ENCODE data around the gene MYZAP.
A peak's percentile ranks its signal among the peaks of the same experiment; 100 is the strongest.

The MYZAP gene

DNA sequence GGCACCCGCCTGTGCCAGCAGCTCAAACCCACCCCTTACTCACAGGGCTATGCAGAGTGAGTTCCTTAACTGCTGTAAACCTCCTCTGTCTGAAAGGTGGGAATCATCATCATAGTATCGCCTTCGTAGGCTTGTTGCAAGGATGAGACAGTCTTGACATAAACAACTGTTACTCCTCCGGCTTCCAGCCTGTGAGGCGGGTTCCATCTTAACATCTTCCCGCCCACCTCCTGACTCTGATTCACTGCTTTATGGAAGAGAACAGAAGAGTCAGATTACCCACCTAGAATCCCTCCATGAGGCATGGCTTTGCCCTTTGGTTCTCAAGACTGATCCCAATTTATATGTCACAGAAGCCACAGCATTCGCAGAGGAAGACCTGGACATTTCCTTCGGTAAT is 136.7 kb downstream of the MYZAP start:
- no peak for DNase-seq
- intact Hi-C loops (cut with DNase I) = no loop called here

DNA sequence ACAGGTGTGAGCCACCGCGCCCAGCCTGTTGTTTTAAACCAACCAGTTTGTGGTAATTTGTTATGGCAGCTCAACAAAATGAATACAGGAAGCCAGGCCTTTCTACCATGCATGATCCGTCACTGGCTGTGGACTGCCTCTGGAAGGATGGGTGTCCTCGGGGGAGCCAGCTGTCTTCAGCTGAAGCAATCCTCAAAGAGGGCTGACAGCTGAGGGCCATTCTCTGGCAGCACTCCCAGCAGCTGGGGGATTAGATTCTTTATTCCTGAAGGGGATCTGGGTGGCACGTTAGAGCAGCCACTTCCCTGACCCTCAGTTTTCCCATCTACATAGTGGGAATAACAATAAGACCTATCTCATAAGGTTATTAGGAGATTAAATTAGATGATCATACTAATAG is 139.2 kb downstream of the MYZAP start:
- DNase-seq = no peak
- intact Hi-C loops (cut with DNase I) = no loop called here

DNA sequence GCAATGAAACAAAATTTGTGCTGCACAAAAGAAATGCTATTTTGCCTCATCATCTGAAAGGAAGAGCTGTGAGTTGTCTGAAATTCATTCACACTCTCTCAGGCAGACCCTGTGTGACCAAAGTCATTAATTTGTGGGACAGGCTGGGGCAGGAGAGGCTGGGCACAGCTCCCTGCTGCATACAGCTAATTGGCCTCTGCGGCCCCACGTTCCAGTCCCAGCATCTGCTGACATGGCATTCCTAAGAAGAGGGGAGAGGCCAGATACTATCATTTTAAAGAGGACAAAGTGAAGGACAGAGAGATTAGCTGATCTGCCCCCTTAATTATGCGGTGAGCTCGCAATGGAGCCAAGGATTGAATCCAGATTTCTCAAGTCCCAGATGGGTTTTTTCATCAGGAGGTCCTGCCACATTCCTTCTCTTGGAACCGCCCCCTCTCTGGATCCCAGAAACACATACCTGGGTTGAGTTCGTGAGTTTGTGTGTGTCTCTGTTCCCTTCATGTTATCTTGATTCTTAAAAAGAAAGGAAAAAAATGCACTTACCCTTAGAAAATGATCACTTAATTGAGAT is 139.9 kb downstream of the MYZAP start:
- DNase-seq = no peak
- intact Hi-C loops (cut with DNase I) = no loop called here

DNA sequence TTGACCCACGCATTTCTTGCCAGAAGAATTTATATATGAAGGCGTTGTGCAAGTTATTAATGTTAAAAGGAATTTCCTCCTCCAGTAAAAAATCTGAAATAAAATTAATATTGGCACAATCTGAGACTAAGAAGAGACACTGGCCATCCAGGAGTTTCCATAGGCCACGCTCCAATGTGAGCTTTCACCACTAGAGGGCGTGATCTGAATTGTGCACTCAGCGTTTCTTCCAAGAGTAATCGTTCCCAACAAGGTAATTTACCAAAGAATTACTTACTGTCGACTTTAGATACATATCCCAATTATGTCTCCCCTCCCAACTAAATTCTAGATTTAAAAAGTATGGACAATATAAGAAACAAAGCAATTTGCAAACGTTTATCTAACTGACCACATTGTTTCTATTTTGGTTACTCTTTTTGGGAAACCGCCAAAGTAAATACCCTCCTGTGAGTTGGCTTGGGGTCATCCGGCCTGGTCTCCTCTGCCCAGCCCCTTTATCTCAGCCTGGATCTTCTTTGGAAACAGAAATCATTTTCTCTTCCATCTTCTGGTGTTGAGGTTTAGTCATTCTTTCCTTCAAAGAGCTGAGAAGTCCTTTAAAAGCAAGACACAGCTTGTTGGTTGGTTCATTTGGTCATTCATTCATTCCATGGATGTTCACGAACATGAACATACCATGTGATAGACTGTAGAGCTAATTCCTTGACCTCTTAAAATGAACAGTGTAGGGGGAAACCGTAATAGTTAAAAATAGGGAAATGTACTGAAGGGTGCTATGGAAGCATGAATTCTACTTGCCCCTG is 141.0 kb downstream of the MYZAP start:
- DNase-seq = peak in 5 of 10 donors; percentile 40 to 87 (median 65)
- intact Hi-C loops (cut with DNase I) = no loop called here

DNA sequence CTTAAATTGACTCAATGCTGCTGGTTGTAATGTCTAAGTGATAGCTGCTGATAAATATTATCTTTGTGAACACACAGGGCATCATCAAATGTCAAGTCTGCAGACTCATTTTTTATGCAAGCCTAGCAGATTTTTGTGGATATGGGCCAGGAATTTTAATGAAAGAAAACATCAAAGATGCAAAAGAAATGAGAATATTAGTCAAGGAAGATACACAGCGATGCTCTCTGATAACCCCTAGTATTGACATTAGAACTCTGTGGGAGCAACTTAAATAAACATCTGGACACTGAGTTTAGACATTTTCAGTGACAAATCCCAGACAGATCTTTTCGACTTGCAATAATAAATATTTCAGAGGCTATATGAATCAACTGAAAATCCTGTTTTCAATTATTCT is 143.2 kb downstream of the MYZAP start:
- intact Hi-C loops (cut with DNase I) = no loop called here
- DNase-seq = no peak

All from posterior cingulate gyrus (tissue), 11 donors.